ENCODE measurements around the gene RHOC.

DNA sequence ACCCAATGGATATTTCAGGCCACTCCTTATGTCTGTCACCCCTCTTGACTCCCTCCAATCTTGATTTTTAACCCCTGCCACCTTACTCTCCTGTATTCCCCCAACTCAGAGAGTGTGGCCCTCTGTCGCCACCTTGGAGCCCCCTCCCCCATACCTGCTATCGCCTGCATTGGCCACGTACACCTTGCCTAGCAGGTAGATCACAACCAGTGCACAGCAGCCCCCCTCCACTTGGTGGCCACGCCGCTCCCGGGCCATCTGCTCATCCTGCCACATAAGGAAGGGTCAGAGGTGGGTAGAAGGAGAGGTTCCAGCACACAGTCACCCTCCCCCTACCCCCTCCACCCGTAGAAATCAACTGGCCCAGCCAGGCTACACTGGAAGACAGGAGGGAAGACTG is 5.3 kb upstream of the RHOC start:
- no peak for TF ChIP-seq CTCF (IDR thresholded peaks at IDR 0.05; ENCODE audit: borderline replicate concordance, extremely low read depth, low read length, poor library complexity, severe bottlenecking)
- TF ChIP-seq EZH2 (IDR thresholded peaks at IDR 0.05; ENCODE audit: borderline replicate concordance, low read depth, low read length, severe bottlenecking) = no peak

Data from DND-41 (cell line).